ENCODE data around the gene WFS1.

Gene WFS1

GRCh38 chr4:6300359-6300758 is 30.7 kb downstream of the WFS1 start:
- DNase-seq (ENCODE audit: low read depth): no peak
- TF ChIP-seq, protein P1, sequence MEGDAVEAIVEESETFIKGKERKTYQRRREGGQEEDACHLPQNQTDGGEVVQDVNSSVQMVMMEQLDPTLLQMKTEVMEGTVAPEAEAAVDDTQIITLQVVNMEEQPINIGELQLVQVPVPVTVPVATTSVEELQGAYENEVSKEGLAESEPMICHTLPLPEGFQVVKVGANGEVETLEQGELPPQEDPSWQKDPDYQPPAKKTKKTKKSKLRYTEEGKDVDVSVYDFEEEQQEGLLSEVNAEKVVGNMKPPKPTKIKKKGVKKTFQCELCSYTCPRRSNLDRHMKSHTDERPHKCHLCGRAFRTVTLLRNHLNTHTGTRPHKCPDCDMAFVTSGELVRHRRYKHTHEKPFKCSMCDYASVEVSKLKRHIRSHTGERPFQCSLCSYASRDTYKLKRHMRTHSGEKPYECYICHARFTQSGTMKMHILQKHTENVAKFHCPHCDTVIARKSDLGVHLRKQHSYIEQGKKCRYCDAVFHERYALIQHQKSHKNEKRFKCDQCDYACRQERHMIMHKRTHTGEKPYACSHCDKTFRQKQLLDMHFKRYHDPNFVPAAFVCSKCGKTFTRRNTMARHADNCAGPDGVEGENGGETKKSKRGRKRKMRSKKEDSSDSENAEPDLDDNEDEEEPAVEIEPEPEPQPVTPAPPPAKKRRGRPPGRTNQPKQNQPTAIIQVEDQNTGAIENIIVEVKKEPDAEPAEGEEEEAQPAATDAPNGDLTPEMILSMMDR (IDR thresholded peaks at IDR 0.05; ENCODE audit: insufficient read depth, low read depth, low read length, missing control alignments): no peak

DNA sequence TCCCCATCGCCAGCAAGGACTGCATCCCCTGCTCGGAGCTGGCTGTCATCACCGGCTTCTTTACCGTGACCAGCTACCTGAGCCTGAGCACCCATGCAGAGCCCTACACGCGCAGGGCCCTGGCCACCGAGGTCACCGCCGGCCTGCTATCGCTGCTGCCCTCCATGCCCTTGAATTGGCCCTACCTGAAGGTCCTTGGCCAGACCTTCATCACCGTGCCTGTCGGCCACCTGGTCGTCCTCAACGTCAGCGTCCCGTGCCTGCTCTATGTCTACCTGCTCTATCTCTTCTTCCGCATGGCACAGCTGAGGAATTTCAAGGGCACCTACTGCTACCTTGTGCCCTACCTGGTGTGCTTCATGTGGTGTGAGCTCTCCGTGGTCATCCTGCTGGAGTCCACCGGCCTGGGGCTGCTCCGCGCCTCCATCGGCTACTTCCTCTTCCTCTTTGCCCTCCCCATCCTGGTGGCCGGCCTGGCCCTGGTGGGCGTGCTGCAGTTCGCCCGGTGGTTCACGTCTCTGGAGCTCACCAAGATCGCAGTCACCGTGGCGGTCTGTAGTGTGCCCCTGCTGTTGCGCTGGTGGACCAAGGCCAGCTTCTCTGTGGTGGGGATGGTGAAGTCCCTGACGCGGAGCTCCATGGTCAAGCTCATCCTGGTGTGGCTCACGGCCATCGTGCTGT is 31.5 kb downstream of the WFS1 start:
- no peak overlapping the region for H3K4me3 ChIP-seq (ENCODE audit: low read depth, low read length)
- no peak for DNase-seq (ENCODE audit: low read depth)
- TF ChIP-seq, protein P1 (IDR thresholded peaks at IDR 0.05; ENCODE audit: insufficient read depth, low read depth, low read length, missing control alignments): no peak

More at GRCh38 chr4:6300359-6300758, 30.7 kb downstream of the WFS1 start:
- no peak overlapping the region for H3K4me3 ChIP-seq (ENCODE audit: low read depth, low read length)

GRCh38 chr4:6301732-6302442 is 32.2 kb downstream of the WFS1 start:
- no peak for DNase-seq (ENCODE audit: low read depth)
- H3K4me3 ChIP-seq (ENCODE audit: low read depth, low read length): no peak overlapping the region
- TF ChIP-seq, protein P1 (IDR thresholded peaks at IDR 0.05; ENCODE audit: insufficient read depth, low read depth, low read length, missing control alignments): no peak

GRCh38 chr4:6302869-6303268 is 33.2 kb downstream of the WFS1 start:
- TF ChIP-seq, protein P1 (IDR thresholded peaks at IDR 0.05; ENCODE audit: insufficient read depth, low read depth, low read length, missing control alignments): no peak
- no peak overlapping the region for H3K4me3 ChIP-seq (ENCODE audit: low read depth, low read length)
- DNase-seq (ENCODE audit: low read depth): no peak

DNA sequence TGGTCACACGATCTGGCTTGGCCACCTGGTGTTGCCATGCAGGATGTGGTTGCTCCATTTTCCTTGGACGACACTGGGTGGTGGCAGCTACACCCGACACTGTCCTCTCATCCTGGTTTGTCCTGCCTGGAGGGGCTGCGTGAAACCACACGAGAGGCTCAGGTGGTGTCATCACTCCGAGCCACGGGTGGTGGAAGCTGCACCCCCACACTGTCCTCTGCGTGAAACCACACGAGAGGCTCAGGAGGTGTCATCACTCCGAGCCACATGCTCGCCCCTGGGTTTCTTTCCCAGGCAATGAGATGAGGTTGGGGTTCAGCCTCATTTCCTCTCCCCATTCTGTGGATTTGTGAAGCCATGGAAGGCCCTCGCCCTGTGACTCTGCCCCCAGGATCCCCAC is 34.3 kb downstream of the WFS1 start:
- DNase-seq (ENCODE audit: low read depth): no peak
- H3K4me3 ChIP-seq (ENCODE audit: low read depth, low read length): no peak overlapping the region
- TF ChIP-seq, protein P1 (IDR thresholded peaks at IDR 0.05; ENCODE audit: insufficient read depth, low read depth, low read length, missing control alignments): no peak

DNA sequence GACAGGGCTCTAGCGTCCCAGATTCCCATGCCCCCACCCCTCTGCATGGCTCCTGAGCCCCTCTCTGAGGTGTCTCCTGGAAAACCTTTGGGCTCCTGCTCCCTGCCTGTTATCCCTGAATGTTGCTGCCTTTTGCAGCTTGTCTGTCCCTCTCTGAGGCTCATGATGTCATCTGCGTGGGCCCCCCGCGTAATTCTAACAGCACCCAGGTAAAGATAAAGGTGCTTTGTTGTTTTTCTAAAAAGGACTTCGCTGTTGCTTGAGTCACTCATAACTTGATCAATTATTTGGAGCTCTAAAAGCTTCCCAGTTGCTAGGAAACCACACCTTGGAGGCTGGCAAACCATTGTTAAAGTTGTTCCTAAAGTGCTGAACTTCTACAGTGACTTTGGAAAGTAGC is 36.6 kb downstream of the WFS1 start:
- TF ChIP-seq, protein P1 (IDR thresholded peaks at IDR 0.05; ENCODE audit: insufficient read depth, low read depth, low read length, missing control alignments): no peak
- DNase-seq (ENCODE audit: low read depth): no peak
- no peak overlapping the region for H3K4me3 ChIP-seq (ENCODE audit: low read depth, low read length)
